DOHH2 (cell line): Measurements from ENCODE around the gene ADCY1.
"Not testable (repeated sequence)": the region's sequence is repeated elsewhere in the genome, so short reads cannot be mapped to it uniquely, and the experiment has no call there.

Source experiments
- H3F3A ChIP-seq: fragments of 200-600 bp; sonication (generic), shearing (Covaris generic); 2 replicates; pipeline ENCODE4 v1.6.0; 2016; ENCODE audit warnings: antibody characterized with exemption, mild to moderate bottlenecking; ENCODE audit not compliant: control insufficient read depth, insufficient read depth
- H3K27ac ChIP-seq: fragments of 200-600 bp; sonication (generic); 2 replicates; pipeline ENCODE4 v1.5.1; 2014; ENCODE audit warnings: low read depth, mild to moderate bottlenecking, low read length, moderate library complexity
- H3K27me3 ChIP-seq: fragments of 200-600 bp; sonication (generic); 2 replicates; pipeline ENCODE4 v1.6.1; 2014; ENCODE audit warnings: mild to moderate bottlenecking, low read length, mixed read lengths; ENCODE audit not compliant: control insufficient read depth
- H3K36me3 ChIP-seq: fragments of 200-600 bp; sonication (generic); 2 replicates; pipeline ENCODE4 v1.6.1; 2014; ENCODE audit warnings: mild to moderate bottlenecking, low read length, moderate library complexity, mixed read lengths; ENCODE audit not compliant: control insufficient read depth
- H3K4me1 ChIP-seq: fragments of 200-600 bp; sonication (generic); 2 replicates; pipeline ENCODE4 v1.6.1; 2014; ENCODE audit warnings: mild to moderate bottlenecking, low read length, mixed read lengths; ENCODE audit not compliant: control insufficient read depth
- H3K4me2 ChIP-seq: fragments of 200-600 bp; sonication (generic); 2 replicates; pipeline ENCODE4 v1.6.0; 2014; ENCODE audit warnings: mild to moderate bottlenecking, low read length, moderate library complexity
- H3K4me3 ChIP-seq: fragments of 200-600 bp; sonication (generic); 2 replicates; pipeline ENCODE4 v1.5.1; 2014; ENCODE audit warnings: mild to moderate bottlenecking, low read length, mixed read lengths
- H3K79me2 ChIP-seq: fragments of 200-600 bp; sonication (generic); 2 replicates; pipeline ENCODE4 v1.6.1; 2014; ENCODE audit warnings: mild to moderate bottlenecking, low read length, mixed read lengths; ENCODE audit not compliant: control insufficient read depth
- H3K9me2 ChIP-seq: fragments of 200-600 bp; sonication (generic); replicated peaks from 2 replicates; pipeline ENCODE4 v1.6.1; 2014; ENCODE audit warnings: mild to moderate bottlenecking, low read length, mixed read lengths; ENCODE audit not compliant: control insufficient read depth
- H3K9me3 ChIP-seq: fragments of 200-600 bp; sonication (generic); 2 replicates; pipeline ENCODE4 v1.6.1; 2014; ENCODE audit warnings: antibody characterized with exemption, low read length, mixed read lengths; ENCODE audit not compliant: control insufficient read depth, insufficient read depth
- H4K20me1 ChIP-seq: fragments of 200-600 bp; sonication (generic); 2 replicates; pipeline ENCODE4 v1.6.0; 2014; ENCODE audit warnings: low read depth, mild to moderate bottlenecking, antibody characterized with exemption, low read length, moderate library complexity; ENCODE audit not compliant: control insufficient read depth, insufficient read depth
- EZH2phosphoT487 ChIP-seq: fragments of 200-600 bp; sonication (generic); IDR thresholded peaks from 2 replicates; pipeline ENCODE4 v1.6.1; 2017; ENCODE audit warnings: borderline replicate concordance, mild to moderate bottlenecking, antibody characterized with exemption, low read length, moderate library complexity, mixed read lengths
- TF ChIP-seq, protein P1 (sequence below): fragments of 200-600 bp; sonication (generic); IDR thresholded peaks from one replicate; pipeline ENCODE4 v1.5.1; 2014; ENCODE audit warnings: antibody characterized with exemption, mild to moderate bottlenecking, low read depth, low read length; ENCODE audit not compliant: poor library complexity, severe bottlenecking

Gene ADCY1

GRCh38 chr7:45718464-45719330 lies 144.5 kb downstream of the ADCY1 start:
- H3K9me2 ChIP-seq = no peaks in the 10 kb centered on the region
- no peaks in the 10 kb centered on the region for H3K4me1 ChIP-seq
- no peaks in the 10 kb centered on the region for H3K9me3 ChIP-seq
- H3K36me3 ChIP-seq = peaks cover 2% of the 10 kb centered on the region
- H3K27me3 ChIP-seq = no peaks in the 10 kb centered on the region
- H3K79me2 ChIP-seq = no peaks in the 10 kb centered on the region
- no peak overlapping the region for H3K4me3 ChIP-seq
- 0 out of 2 replicates have a peak, but pooled peaks cover 3% of the 10 kb centered on the region for H3F3A ChIP-seq
- no peak overlapping the region for H3K4me2 ChIP-seq
- H3K27ac ChIP-seq = no peak overlapping the region
- TF ChIP-seq, protein P1, sequence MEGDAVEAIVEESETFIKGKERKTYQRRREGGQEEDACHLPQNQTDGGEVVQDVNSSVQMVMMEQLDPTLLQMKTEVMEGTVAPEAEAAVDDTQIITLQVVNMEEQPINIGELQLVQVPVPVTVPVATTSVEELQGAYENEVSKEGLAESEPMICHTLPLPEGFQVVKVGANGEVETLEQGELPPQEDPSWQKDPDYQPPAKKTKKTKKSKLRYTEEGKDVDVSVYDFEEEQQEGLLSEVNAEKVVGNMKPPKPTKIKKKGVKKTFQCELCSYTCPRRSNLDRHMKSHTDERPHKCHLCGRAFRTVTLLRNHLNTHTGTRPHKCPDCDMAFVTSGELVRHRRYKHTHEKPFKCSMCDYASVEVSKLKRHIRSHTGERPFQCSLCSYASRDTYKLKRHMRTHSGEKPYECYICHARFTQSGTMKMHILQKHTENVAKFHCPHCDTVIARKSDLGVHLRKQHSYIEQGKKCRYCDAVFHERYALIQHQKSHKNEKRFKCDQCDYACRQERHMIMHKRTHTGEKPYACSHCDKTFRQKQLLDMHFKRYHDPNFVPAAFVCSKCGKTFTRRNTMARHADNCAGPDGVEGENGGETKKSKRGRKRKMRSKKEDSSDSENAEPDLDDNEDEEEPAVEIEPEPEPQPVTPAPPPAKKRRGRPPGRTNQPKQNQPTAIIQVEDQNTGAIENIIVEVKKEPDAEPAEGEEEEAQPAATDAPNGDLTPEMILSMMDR = no peak
- no peak for TF ChIP-seq EZH2phosphoT487
- no peaks in the 10 kb centered on the region for H4K20me1 ChIP-seq

DNA sequence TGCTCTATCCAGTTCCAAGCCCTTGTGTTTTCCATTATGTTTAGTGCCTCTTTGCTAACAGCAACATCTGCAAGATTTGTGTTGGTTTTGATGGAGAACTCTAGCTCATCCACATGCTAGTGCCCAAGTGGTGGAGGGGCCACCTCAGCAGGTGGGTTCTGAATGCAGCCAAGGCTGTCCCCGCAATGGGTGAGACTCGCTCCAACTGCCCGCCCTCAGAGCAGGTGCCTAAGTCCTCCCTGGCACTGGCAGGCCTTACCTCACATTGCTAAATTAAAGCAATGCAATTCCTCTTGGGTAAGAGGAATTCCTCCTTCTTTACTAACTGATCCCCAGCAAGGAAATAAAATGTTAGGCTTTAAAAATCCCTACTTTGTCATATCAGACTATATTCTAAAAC lies 146.8 kb downstream of the ADCY1 start:
- H3K27me3 ChIP-seq = no peaks in the 10 kb centered on the region

DNA sequence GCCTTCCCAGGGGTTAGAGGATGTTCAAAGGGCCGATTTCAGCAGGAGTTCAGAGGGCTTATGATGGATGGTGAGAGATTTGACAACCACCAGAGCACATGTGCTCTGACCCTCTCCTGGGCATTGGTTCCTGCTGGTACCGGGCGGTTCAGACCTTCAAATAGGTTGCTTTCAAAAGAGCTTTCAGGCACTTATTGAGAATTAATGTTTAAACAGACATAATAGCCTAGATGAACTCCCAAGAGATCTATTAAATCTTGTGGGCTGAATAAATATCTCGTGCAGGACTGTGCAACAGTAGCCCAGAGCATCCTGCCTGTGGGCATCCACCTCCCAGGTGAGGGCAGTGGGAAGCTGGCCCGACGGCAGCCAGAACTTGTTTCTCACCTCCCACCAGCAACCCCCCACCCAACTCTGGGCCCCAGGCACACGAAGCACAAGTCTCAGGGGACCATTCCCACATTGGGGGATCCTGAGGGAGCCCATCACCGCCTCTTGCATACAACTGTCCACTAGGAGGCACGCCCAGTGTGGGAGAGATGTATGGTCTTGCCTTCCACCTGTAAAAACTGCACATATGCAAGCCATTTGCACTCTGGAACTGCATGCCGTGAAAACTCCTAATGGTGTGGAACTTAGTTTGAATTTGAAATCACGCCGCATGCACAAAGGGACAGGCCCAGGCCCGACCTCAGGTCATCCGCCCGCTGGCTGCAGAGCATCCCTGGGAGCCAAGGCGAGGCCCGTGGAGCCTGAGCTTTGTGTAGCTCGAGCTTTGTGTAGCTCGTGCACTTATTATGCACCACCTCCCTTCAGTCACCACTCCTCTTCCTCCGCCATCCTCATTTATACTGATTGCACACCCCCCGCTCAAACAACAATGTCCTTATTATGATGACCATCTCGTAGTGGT lies 147.8 kb downstream of the ADCY1 start:
- H3K4me3 ChIP-seq = no peak overlapping the region
- no peak for TF ChIP-seq EZH2phosphoT487
- TF ChIP-seq, protein P1 = no peak
- no peaks in the 10 kb centered on the region for H3K79me2 ChIP-seq
- H3K9me3 ChIP-seq = no peaks in the 10 kb centered on the region
- H3K4me1 ChIP-seq = no peaks in the 10 kb centered on the region
- H3K9me2 ChIP-seq = no peaks in the 10 kb centered on the region
- peaks cover 25% of the 10 kb centered on the region for H3K36me3 ChIP-seq
- H3K4me2 ChIP-seq = no peak overlapping the region
- no peaks in the 10 kb centered on the region for H3K27me3 ChIP-seq
- no peak overlapping the region for H3K27ac ChIP-seq
- 0 out of 2 replicates have a peak, but pooled peaks cover 5% of the 10 kb centered on the region for H3F3A ChIP-seq
- H4K20me1 ChIP-seq = no peaks in the 10 kb centered on the region

More for the DNA sequence above, 146.8 kb downstream of the ADCY1 start:
- Histone ChIP-seq H3F3A (0 out of 2 replicates have a peak, but pooled peaks cover 5% of the 10 kb centered on the region), H3K9me3 (no peaks in the 10 kb centered on the region), H3K4me3 (no peak overlapping the region), H3K36me3 (peaks cover 19% of the 10 kb centered on the region), H3K4me2 (no peak overlapping the region), H4K20me1 (no peaks in the 10 kb centered on the region), H3K4me1 (no peaks in the 10 kb centered on the region), H3K9me2 (no peaks in the 10 kb centered on the region), H3K79me2 (no peaks in the 10 kb centered on the region), H3K27ac (no peak overlapping the region)
- TF ChIP-seq, protein P1 = no peak
- TF ChIP-seq EZH2phosphoT487 = no peak

- not testable (repeated sequence) for H4K20me1 ChIP-seq, H3K9me2 ChIP-seq, H3K4me2 ChIP-seq, H3K4me1 ChIP-seq, H3K79me2 ChIP-seq, H3K27ac ChIP-seq, H3K4me3 ChIP-seq, H3K9me3 ChIP-seq, H3K27me3 ChIP-seq, H3F3A ChIP-seq
- peaks cover 41% of the 10 kb centered on the region for H3K36me3 ChIP-seq
Observed at GRCh38 chr7:45725231-45725630, 151.1 kb downstream of the ADCY1 start.
